Activated CD8-positive, alpha-beta memory T cell treated with anti-CD3 and anti-CD28 coated beads for 24 hours (primary cell): Measurements from ENCODE around the gene PLXNA2.

ENCODE experiments used
- DNase-seq: peaks from one replicate; pipeline ENCODE4 v3.0.0-alpha.2; 2020

The PLXNA2 gene

DNA sequence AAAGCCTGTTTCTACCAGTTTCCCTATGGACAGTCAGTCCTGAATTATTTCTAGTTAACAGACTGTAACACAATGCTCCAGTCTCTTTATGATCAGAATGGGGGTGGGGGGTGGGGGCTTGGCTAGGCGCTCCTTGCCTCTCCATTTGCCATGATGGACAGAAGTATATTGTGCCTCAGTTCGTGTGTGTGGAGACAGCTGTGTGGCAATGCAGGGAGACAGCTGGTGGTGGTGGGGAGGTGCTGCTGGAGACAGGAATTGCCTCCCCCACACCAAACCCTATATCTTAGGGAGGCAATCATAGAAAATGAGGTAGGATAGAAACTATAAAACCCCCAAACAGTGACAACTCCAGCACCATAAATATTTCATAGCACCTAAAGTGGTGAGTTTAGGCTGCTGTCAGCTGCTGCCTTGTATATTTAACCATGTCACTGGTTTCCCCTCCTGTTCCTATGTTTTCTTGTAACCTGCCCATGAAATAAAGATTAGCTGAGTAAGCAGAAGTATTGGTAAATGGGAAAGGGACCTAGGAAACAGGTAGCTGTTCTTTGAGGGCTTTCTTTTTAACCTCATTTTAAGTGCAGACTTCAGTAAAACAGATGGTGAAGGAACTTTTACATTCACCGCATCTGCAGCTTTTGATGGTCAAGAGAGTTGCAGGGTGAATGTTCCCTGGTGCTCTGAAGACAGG is 3.4 kb downstream of the PLXNA2 start:
- DNase-seq = no peak

DNA sequence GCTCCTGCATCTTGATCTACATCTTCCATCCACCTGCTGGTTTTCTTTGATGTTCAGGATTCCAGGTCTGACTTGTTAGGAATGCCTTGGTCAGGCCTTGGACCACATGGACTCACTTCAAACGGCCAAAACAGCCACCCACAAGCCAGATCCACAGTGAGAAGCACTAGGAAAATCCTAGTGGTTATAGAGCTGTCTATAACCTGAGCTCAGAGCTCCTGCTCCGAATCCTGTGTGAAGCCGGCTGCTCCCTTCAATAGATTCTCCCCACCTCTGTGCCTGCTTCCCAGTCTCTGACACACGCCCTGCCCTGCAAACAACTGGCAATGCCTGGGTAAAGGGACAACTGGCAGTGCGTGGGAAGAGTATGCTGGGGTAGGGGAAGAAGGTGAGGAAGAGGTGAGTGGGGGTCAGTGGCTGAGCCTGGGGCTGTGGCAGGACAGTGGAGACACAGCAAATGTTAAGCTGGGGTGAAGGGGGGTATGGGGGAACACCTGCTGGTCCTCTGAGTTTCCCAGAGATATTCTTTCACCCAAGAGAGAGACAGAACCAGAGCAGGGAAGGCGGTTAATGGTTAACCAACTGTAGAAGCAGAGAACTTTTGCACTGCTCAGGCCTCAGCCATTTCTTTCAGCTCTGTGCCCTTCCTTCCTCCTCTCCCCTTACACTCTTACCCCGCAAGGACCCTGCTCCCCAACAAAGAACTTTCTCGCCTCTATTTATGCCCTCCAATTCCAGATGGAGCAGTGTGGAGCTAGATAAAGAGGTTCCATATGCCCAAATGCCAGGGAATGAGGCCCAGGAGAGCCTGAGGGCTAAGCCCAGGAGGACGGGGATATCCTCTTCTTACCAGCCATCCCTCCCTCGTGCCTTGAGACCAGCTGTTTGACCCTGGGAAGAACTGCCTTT is 4.5 kb downstream of the PLXNA2 start:
- no peak for DNase-seq

DNA sequence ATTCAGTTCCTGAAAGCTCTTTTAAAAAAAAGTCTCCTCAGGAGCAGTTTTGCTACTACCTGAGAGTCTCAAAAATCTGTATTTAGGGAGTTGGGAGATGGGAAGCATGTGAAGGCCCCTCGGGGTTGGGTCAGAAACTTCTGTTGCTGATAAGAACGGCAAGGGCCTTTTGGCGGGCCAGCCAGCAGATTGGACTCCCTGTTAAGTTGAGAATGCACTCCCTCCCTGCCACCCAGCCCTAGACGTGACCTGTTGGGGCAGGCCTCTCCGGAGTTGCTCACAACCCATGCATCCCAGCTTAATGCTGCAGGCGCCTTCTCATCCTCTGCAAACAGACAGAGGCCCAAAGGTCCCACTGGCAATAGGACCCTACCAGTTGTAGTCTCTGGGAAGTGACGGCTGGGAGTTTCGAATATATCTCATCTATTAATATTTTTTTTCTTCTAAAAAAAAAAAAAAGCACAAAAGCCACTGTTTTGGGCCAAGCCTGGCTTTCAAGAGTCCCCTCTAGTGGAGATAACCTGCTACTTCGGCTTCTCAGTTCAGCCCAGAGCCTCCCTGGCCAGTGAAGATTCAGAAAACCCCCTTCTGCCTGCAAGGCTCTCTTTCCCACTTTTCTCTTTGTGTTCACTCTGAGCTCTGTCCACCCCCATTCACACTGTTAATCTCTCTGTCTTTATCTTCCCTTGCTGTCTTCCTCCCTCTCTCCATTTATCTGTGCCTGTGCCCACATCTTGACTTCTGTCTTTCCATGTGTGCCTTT is 5.3 kb downstream of the PLXNA2 start:
- no peak for DNase-seq

DNA sequence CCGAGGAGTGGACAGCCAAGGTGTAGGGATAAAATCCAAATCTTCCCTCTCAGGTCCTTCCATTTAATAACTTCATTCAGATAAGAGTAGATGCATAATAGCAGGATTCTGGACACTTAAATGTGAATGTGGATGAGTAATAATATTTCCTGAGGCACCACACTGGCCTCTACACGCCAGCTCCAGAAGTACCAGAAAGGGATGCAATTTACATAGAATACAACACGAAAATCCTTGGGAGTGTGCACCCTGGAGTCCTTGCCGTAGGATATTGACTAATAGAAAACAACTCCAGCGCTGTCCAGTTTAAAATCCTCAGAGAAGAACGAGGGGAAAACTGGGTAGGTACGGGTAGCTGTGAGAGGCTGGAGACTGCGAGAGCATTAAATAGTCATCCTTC is 6.9 kb downstream of the PLXNA2 start:
- DNase-seq = no peak

DNA sequence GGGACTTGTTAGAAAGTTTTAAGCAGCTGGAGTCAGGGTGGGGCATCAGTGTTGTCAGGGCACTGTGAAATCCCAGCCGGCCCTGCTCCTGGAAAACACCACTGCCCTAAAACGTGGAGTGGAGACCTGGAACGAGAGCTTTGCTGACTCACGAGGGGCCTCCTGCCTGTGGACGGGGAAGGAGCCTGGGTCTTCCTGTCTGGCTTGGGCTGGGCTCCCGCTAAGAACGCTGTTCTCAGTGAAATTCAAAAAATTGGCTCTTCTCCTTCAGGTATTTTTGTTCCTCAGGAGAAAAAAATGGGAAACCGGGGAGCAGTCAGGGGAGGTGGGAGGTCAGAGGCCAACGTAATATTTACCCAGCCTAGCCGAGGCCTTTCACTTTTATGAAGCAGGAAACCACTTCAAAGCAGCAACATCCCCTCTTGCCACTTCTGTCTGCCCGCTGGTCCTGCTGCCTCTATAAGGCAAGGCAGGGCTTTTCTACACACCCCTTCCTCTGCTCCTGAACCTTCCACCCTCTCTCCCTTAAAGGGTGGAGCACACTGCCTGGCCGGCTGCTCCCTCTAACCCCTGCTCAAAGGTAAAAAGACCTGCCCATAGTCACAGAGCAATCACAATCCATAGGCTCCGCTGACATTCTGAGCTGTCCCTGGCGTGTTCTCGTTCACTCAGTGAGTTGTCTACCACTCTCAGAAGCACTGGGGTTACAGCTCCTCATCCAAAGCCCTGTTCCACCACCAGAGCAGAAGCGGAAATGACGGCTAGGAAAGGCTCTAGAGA is 8.0 kb downstream of the PLXNA2 start:
- DNase-seq = no peak

DNA sequence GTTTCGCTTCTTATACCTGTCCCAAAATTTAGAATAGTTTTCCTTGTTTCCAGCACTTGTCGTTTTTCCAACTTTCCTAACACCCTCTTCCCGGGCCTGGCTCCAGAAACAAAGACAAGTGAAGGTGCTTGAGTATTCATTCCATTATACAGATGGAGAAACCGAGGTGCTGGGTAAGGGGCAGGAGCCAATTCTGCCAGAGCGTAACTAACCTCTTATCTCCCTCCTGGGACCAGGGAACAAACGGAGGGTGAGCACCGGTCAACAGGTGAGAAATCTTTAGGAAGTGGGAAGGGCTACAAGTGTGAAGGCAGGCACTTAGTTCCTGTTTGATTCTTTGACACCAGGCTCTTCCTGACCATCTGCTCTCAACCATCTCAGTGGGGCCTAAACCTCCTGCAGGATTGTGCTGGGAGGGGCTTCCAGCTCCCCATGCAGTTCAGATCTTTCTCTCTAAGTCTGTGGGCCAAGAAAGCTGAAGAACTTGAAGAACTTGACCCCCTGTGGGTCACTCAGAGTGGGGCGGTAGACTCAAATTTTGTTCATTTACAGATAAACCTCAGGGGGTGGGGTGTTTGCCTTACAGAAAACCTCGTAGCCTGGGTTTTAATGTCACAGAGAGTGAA is 8.7 kb downstream of the PLXNA2 start:
- no peak for DNase-seq

DNA sequence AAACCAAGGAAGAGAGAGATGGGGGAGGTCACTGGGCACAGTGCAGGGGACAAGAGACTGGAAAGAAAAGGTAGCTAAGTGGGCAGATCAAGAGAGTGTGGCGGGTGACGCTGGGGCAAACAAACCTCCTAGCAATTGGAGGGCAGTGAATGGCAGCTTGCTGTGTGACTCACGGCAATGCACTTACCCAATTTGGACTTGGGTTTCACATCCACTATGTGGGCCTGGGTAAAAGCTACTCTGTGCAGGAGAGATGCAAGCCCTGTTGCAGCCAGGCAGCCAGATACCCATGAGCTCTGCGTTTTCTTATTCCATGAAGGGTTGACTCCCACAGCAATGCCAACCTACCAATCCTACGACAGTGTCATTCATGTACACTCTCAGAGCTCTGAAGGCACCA is 9.5 kb downstream of the PLXNA2 start:
- no peak for DNase-seq

DNA sequence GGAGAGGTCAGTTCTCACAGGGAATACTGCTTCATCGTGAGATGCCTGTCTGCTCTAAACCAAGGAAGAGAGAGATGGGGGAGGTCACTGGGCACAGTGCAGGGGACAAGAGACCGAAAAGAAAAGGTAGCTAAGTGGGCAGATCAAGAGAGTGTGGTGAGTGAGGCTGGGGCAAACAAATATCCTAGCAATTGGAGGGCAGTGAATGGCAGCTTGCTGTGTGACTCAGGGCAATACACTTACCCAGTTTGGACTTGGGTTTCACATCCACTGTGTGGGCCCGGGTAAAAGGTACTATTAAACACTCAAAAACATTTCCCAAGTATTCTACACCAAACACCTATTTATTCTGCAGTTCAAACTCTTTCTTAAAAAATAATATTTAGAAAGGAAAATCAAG is 10.2 kb downstream of the PLXNA2 start:
- DNase-seq = no peak

DNA sequence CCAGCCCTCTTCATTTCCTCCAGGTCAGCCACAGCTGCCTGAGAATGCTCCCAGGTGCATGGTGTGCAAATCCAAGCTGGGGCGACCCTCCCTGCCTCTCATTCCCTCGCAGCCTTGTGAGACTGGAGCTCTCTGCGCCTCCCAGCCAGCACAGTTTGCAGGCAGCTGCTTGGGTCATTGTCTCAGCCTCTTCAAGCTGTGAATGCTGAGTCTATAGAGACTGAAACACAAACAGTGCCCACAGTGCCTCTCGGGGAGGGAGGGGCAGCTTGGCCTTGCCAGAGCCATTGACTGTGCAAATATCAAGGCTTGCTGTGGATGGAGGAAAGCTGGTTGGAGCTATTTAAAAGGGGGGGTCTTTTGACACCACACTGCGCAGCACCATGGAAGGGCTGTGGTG is 10.6 kb downstream of the PLXNA2 start:
- no peak for DNase-seq

DNA sequence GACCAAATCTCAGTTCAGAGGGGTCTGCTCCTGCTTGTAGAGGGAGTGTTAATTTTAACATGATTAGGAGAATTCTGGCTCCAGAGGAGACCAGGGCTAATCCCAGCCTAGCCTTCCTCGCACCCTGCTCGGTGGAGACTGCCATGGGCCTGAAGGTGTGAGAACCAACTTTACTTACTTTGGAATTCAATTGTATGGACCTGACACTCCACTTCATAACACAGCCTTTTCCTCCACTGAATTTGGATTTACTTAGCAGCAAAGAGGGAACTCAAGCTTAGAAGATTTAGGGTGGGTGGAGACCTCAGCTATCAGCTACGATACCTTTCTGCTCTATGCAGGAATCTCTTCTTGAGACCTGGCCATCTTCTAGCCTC is 11.5 kb downstream of the PLXNA2 start:
- no peak for DNase-seq

DNA sequence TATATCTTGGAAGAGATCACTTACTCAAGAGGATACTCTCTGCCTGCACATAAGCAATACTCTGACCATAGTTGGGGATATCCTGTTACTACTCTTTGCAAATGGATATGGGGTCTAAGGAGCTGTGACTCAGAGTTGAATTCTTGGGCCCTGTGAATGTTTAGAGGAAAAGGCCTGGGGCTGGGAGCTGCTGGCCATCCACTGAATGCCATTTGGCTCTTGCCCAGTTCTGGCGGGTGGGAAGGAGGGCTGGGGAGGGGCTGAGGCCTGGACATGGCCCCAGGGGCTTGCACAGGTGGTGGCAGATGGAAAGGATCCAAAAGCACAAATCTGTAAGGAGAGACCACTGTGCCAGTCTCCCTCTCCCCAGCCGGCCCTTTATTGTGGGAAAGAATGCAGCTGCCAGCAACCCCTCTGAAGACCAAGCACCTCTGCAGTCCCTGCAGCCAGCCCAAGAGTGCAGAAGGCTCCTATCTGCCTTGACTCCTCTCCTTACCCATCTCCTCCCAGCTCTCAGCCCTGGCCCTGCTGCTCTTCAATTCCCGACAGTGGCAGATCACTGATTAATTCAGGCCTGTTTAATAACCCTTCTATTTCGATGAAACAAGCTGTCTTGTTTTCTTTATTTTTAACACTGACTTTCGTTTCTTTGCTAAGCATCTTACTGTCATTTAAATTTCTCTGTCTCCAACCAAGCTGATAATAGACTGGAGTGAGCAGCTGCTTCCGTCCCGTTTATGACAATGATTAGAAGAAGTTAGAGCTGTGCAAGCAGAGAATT is 12.1 kb downstream of the PLXNA2 start:
- no peak for DNase-seq

DNA sequence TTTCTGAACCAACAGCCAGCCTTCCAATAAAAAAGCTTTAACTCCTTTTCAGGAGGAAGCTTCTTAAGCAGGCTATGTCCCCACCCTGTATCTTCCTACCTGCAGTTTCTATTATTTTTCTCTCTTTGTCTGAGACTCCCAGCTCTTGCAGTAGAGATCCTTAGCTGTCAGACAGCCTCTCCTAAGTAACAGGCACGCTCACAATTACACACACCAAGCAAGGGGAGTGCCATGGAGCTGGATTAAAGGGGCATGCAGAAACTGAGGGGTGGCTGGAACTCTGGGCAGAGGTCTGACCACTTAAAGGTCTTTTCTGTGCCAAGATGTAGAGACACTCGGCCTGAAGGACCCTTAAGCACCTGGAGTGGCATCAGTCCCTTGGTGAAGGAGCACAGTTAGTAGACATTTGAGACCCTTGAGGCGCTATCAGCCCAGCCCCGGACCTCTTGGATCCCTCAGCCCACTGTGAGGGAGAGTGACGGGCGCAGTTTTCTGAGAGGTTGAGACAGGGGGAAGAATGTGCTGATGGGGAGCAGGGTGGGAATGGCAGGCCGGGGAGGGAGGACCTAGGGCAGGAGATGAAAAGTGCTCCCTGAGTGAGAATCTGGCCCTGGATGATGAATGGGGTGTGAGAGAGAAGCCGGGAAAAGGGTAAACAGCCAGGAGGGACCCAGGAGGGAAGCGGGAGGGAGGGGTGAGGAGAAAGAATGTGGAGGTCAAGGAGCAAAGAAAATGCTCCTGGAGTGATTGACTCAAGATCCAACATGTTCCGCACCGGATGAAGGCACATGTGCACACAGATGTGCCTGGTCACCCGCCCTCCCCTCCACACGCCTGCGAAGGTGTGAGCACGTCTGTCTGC is 13.3 kb downstream of the PLXNA2 start:
- DNase-seq = no peak

DNA sequence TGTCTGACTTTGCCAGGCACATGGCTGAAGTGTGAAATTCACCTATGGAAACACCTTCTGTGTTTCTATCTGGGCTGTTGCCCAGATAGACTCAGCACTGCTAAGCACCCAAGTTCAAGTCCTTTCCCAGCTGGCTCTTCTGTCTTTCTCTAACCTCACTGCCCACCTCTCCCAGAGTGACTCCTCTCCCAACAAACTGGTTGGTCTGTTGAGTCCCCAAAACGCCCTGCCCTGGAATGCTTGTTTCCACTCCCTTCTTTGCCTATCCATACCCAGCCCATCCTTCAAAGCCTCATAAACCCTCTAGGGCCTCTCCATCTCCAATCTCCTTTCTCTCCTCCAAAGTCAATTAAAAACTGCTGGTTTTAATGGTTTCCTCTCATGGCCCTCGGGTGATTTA is 15.6 kb downstream of the PLXNA2 start:
- no peak for DNase-seq

DNA sequence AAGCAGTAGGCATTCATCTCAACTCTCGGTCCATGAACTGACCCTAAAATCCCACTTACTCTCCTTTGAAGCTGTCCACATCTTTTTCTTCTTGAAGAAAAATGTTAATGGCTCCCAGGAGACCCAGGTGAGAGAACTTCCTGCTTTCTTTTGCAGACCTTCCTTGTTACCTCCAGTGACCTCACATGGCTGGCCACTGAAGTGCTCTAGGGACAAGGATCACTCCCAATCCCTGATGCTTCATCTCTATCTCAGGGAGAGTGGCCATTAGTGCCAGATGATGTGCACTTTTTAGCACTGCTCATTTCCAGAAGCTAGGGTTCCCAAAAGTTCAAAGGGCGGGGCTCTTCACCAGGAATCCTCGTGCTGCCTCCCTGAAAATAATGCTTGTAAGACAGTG is 16.2 kb downstream of the PLXNA2 start:
- DNase-seq = no peak

DNA sequence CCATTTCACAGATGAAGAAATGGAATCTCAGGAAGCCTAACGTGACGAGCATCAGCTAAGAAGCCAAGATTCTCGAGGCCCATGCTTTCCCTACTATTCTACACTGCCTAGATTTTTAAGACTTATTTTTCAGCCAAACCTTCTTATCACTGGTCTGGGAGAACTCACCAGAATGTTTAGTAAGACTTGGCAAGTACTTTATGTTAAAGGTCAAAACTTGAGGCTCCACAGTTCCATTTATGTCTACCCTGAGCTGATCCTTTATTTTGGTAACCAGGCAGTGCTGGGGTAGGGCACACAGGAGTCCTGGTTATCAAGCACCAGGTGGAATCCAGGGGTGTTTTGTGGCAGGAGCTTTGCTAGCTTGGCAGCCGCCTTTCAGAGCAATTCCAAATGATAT is 16.8 kb downstream of the PLXNA2 start:
- DNase-seq = no peak

DNA sequence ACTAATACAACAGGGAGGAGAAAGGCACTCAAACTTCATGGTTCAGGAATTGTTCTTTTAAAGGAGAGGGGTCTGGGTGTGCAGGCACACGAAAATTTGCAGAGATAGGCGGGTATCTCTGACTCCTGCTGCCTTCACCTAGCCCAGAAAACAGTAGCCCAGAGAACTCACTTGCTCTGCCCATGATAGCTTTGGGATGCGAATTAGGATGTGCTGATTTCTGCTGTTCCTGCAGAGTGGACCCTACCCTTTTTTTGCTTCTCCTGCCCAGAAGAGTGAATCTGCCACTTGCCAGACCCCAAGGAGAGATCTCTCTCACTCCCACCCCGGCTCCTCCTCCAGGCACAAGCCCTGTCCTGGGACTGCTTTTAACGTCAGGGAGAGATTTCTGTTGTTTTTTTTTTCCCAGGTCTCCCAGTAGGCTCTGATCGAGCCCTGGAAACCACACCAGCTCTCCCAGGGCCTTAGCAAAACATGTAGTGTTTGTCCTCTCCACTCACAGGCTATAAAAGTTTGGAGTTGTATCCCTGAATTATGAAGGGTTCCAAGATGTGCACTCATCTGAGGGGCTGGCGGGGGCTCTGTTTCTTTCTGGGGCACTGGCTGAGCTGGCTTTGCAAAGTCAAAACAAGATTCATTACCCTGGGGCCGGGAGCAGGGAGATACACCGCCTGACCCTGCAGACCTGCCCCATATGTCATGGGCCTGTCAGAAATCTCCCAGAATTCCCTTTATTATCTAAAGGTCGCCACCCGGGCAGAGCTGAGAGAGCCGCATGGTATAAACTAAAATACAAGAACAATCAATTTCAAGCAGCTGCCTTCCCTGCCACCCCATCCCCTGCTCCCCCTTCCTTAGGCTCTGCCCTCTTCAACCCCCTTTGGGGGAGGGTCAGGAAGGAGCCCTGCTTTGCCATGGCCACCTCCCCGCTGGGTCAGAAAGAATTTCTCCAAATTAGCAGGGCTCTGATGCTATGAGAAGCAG is 17.9 kb downstream of the PLXNA2 start:
- no peak for DNase-seq

DNA sequence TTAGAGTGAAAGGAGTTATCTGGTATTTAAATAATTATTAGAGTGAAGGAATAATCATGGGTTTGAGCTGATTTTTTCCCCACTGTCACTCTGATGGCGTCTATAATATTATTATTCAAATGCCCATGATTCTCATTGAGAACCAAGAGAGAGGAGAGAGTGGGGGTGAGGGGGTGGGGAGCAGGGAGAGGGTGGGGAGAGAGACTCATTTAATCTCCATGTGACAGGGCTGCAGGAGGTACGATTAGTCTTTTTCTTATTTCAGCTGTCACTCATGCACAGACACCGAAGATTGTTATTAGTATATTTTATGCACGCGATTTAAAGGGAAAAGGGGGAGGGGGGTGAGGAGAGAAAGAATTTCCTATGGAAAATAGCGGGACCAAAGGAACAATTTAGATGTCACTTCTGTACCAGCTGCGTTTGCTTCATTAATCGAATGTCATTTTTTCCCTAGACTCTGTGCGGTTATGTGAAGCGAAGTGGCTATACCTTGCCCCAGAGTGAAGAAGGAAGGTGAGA is 19.9 kb downstream of the PLXNA2 start:
- no peak for DNase-seq

DNA sequence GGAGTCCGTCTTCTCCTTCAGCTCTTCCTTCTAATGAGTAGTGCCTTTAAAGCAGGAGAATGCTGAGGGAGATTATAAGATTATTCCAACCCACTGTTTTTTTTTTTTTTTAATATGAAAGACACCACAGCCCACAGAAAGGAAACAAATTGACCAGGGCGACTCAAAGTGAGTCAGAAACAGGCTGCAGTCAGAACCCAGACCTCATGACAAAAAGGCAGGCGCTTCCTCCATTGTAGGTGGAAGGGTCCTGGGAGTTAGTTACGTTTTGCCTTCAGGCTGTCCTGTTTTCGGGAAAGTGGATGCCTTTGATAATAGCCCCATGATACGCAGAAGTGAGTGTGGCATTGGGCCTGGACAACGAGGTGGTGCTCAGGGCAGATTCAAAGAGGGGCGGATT is 21.0 kb downstream of the PLXNA2 start:
- DNase-seq = no peak
